Measurements from ENCODE around the gene PPP1R8. TPM values are rescaled to one million over a fixed set of nuclear protein-coding genes. Genes with fewer than 3 reads are reported as not detected.
"Not testable (repeated sequence)": the region's sequence is repeated elsewhere in the genome, so short reads cannot be mapped to it uniquely, and the experiment has no call there.

Gene PPP1R8
- total and polyA plus RNA-seq, 9 of the 15 experiments (the other 6 are each of a cell fraction or from before 2014, with no cell fraction given): 16.2 to 107 (median 75.3) TPM

DNA sequence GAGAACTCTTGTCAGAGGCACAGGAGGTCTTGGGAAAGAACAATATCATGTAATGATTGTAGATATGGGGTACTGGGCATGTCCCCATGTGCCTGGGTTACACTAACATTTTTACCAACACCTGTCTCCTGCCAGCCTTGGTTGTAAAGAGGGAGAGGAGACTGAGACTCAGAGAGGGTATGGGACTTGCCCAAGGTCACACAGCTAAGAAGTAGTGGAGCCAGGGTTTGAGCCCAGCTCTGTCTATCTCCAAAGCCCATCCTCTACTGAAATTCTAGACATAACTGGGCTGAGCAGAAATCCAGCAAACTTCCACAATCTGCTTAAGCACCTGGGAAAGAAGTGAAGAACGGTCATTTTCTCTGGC is 39.1 kb downstream of the PPP1R8 start (continued):
- 0 out of 3 replicates have a peak, but pooled peaks of 1 of the 2 experiments have one; percentile 33 for TF ChIP-seq CBX3 (IDR thresholded peaks at IDR 0.05; ENCODE audit: borderline replicate concordance in 1 of 2, low read length in 2 of 2)
- TF ChIP-seq HDGF (IDR thresholded peaks at IDR 0.05): peak; percentile 53; the same call in 1 of the 2 replicates
- peak; percentile 81 to 87 for TF ChIP-seq KDM1A (IDR thresholded peaks at IDR 0.05)
- peak in 1 of 2 experiments; percentile 71; a peak in 1 of 4 replicates for TF ChIP-seq RCOR1 (IDR thresholded peaks at IDR 0.05; ENCODE audit: borderline replicate concordance in 1 of 2, low read depth in 2 of 2, low read length in 2 of 2)
- peak; percentile 97 for TF ChIP-seq RBM25 (IDR thresholded peaks at IDR 0.05; ENCODE audit: low read depth, low read length, severe bottlenecking)
- TF ChIP-seq HDAC1 (IDR thresholded peaks at IDR 0.05): 0 out of 4 replicates have a peak, but pooled peaks of 1 of the 2 experiments have one; percentile 15

DNA sequence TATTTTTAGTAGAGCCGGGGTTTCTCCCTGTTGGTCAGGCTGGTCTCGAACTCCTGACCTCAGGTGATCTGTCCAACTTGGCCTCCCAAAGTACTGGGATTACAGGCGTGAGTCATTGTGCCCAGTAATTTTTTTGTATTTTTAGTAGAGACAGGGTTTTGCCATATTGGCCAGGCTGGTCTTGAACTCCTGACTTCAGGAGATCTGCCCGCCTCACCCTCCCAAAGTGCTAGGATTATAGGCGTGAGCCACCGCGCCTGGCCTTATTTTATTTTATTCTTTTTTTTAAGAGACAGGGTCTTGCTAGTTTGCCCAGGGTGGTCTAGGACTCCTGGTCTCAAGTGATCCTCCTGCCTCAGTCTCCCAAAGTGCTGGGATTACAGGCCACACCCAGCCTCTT is 40.5 kb downstream of the PPP1R8 start:
- POLR2A ChIA-PET: interaction anchor here (0.6 kb wide), 1 partner anchor 67 kb away, joined by 4 read pairs; no protein-coding TSS in a partner anchor
- H3K9ac ChIP-seq (ENCODE audit: insufficient read depth in 1 of 2, low read depth in 2 of 2, low read length in 2 of 2); H3K9me1 ChIP-seq (ENCODE audit: control insufficient read depth, insufficient read depth, low read length); H3K4me2 ChIP-seq (ENCODE audit: insufficient read depth, low read length); H2AFZ ChIP-seq (ENCODE audit: low read depth, low read length); H3K79me2 ChIP-seq (ENCODE audit: control insufficient read depth, insufficient read depth, low read length); H4K20me1 ChIP-seq (replicated peaks; ENCODE audit: control insufficient read depth, insufficient read depth, low read length); intact Hi-C loops (cut with micrococcal nuclease); H3K4me3 ChIP-seq; H3K36me3 ChIP-seq (ENCODE audit: control insufficient read depth, insufficient read depth, low read length); H3K9me3 ChIP-seq (replicated peaks; ENCODE audit: control insufficient read depth, insufficient read depth, low read depth, low read length); FAIRE-seq; CTCF ChIA-PET (ENCODE audit: low intra/inter-chr PET ratio); H3K27me3 ChIP-seq (ENCODE audit: control insufficient read depth in 2 of 2, insufficient read depth in 2 of 2, low read length in 2 of 2); in situ Hi-C loops (cut with MboI); ATAC-seq; DNase-seq (ENCODE audit: extremely low read depth in 1 of 4, low spot score in 3 of 4); BruUV-seq (replicated peaks); H3K27ac ChIP-seq (ENCODE audit: extremely low read depth, low read depth, low read length): not testable (repeated sequence)
- H3K4me1 ChIP-seq (replicated peaks in 1 of 2; ENCODE audit: control insufficient read depth in 2 of 2, insufficient read depth in 2 of 2, low read length in 2 of 2): peaks cover 31 to 50% of the 10 kb centered on the region in 2 experiments
- WGBS (ENCODE audit: insufficient coverage, low coverage, missing lambda C conversion rate): 84% methylated on average over 7 of the region's 7 CpGs
- 0 out of 2 replicates have a peak, but pooled peaks have one; percentile 5 for TF ChIP-seq ADNP (tag; IDR thresholded peaks at IDR 0.05)
- TF ChIP-seq, protein P1, sequence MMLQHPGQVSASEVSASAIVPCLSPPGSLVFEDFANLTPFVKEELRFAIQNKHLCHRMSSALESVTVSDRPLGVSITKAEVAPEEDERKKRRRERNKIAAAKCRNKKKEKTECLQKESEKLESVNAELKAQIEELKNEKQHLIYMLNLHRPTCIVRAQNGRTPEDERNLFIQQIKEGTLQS (IDR thresholded peaks at IDR 0.05): 0 out of 2 replicates have a peak, but pooled peaks have one; percentile 8
- TF ChIP-seq, protein P1 (CRISPR knock-in tag; conservative IDR thresholded peaks at IDR 0.05): not testable (repeated sequence)

All from K562 (cell line).